HepG2 (cell line): ENCODE results near the gene SPON1. TPM values are rescaled to one million over a fixed set of nuclear protein-coding genes. Genes with fewer than 3 reads are reported as not detected.

Experiments
- ATAC-seq: fragments of 200-7000 bp; cut with Tn5 transposase; 3 replicates; pipeline ENCODE4 v1.9.1; 2020; ENCODE audit warnings: mild to moderate bottlenecking, moderate library complexity
- BruUV-seq: library from RNA; stranded (reverse); fragments of 400-500 nt; replicated peaks from 2 replicates; lab custom pipeline; 2021; lab: Mats Ljungman, UMichigan
- CTCF ChIA-PET: fragments of 300-600 bp; formaldehyde crosslinking; extraction: SDS; loops from one replicate; lab custom pipeline; 2021; ENCODE audit warnings: low total read pairs, inconsistent platforms, low intra/inter-chr PET ratio; lab: Yijun Ruan, JAX
- POLR2A ChIA-PET: fragments of 350-600 bp; sonication (Branson Sonifier 250); formaldehyde crosslinking; loops from one replicate; lab custom pipeline; 2020; ENCODE audit warnings: antibody characterized with exemption, inconsistent platforms; lab: Yijun Ruan, JAX
- DNase-seq: peaks from one replicate; pipeline ENCODE4 v3.0.0-alpha.2; 2015; ENCODE audit warnings: low spot score
- FAIRE-seq: peaks from 3 replicates; lab custom pipeline; 2011; peaks lifted over from hg19 to GRCh38; lab: Jason Lieb, UNC
- H2AFZ ChIP-seq: one replicate; pipeline ENCODE4 v1.6.1; 2011; ENCODE audit warnings: low read length, inconsistent platforms
- H3K27ac ChIP-seq: fragments of 300-600 bp; 3 replicates; pipeline ENCODE4 v1.8.0; 2011; ENCODE audit warnings: mixed run types, mild to moderate bottlenecking, mixed read lengths, low read length, inconsistent platforms; ENCODE audit not compliant: insufficient read depth; ENCODE audit errors: extremely low read length
- H3K27me3 ChIP-seq, 2 experiments: fragments of 200-600 bp in 1 of 2; 2 replicates in 1 of 2; 3 replicates in 1 of 2; pipeline versions ENCODE4 v1.6.0 to v1.8.0; 2011; ENCODE audit warnings: low read length in 2 of 2, mild to moderate bottlenecking in 2 of 2, moderate library complexity in 2 of 2, inconsistent platforms in 1 of 2; ENCODE audit not compliant: insufficient read depth in 2 of 2, control insufficient read depth in 1 of 2
- H3K36me3 ChIP-seq, 2 experiments: fragments of 200-600 bp in 1 of 2; replicated peaks in 1 of 2; 2 replicates in 1 of 2; 3 replicates in 1 of 2; pipeline versions ENCODE4 v1.5.1 to v1.8.0; 2011; ENCODE audit warnings: low read length in 2 of 2, inconsistent platforms in 1 of 2; ENCODE audit not compliant: insufficient read depth in 2 of 2, control insufficient read depth in 1 of 2
- H3K4me1 ChIP-seq: 2 replicates; pipeline ENCODE4 v1.5.1; 2012; ENCODE audit warnings: low read length, inconsistent platforms; ENCODE audit not compliant: insufficient read depth
- H3K4me2 ChIP-seq: 2 replicates; pipeline ENCODE4 v1.6.0; 2011; ENCODE audit warnings: low read depth, low read length, inconsistent platforms
- H3K4me3 ChIP-seq, 3 experiments: fragments of 200-600 bp in 1 of 3; sonication (generic), shearing (Covaris generic) in 1 of 3; replicated peaks in 1 of 3; 2 replicates each; pipeline ENCODE4 v1.5.1; 2011 to 2016; ENCODE audit warnings: low read length in 3 of 3, inconsistent platforms in 2 of 3, low read depth in 2 of 3, mild to moderate bottlenecking in 2 of 3, control low read depth in 1 of 3, mixed read lengths in 1 of 3; ENCODE audit not compliant: insufficient read depth in 1 of 3
- H3K79me2 ChIP-seq: one replicate; pipeline ENCODE4 v1.6.1; 2011; ENCODE audit warnings: low read length, inconsistent platforms; ENCODE audit not compliant: insufficient read depth
- H3K9ac ChIP-seq: 2 replicates; pipeline ENCODE4 v1.6.0; 2011; ENCODE audit warnings: mild to moderate bottlenecking, low read depth, low read length, inconsistent platforms; ENCODE audit not compliant: insufficient read depth
- H3K9me3 ChIP-seq: 2 replicates; pipeline ENCODE4 v1.5.1; 2012; ENCODE audit warnings: mild to moderate bottlenecking, low read length
- H4K20me1 ChIP-seq: 2 replicates; pipeline ENCODE4 v1.6.0; 2011; ENCODE audit warnings: inconsistent platforms, mild to moderate bottlenecking, low read length, moderate library complexity; ENCODE audit not compliant: insufficient read depth
- FOXK2 ChIP-seq: fragments of 450-650 bp; IDR thresholded peaks from 2 replicates; pipeline ENCODE4 v1.6.1; 2016
- IRF2 ChIP-seq: IDR thresholded peaks from 2 replicates; pipeline ENCODE4 v1.6.1; 2018; ENCODE audit warnings: missing genetic modification reagents, missing compliant biosample characterization
- KDM4B ChIP-seq: sonication (generic); formaldehyde crosslinking; IDR thresholded peaks from 2 replicates; pipeline ENCODE4 v1.4.0; 2020; ENCODE audit warnings: missing genetic modification reagents
- NCOA1 ChIP-seq: sonication (generic); formaldehyde crosslinking; IDR thresholded peaks from 2 replicates; pipeline ENCODE4 v1.9.0; 2021; ENCODE audit warnings: missing genetic modification reagents
- RARA ChIP-seq: IDR thresholded peaks from 2 replicates; pipeline ENCODE4 v1.6.1; 2016; ENCODE audit warnings: missing genetic modification reagents, missing compliant biosample characterization
- ZKSCAN8 ChIP-seq: IDR thresholded peaks from 2 replicates; pipeline ENCODE4 v1.6.1; 2016; ENCODE audit warnings: borderline replicate concordance, missing genetic modification reagents, missing compliant biosample characterization
- WGBS: methylation state at CpG from one replicate; pipeline ENCODE4 v1.1.6; 2017; ENCODE audit warnings: low lambda C conversion rate; 5-methylcytosine and 5-hydroxymethylcytosine counted together
- in situ Hi-C: cut with HindIII; loops from 2 replicates; pipeline ENCODE4 v1.10.0; 2017; ENCODE audit warnings: low pct_unique_long_range_greater_than_20kb; ENCODE audit not compliant: extremely low pct_ligation_motif_present
- intact Hi-C: fragments of 100-400 bp; cut with micrococcal nuclease; formaldehyde crosslinking; loops from one replicate; pipeline ENCODE4 v1.10.0; 2022; ENCODE audit not compliant: unreplicated experiment
- polyA plus RNA-seq, 8 experiments: library from polyadenylated mRNA; depleted of rRNA in 3 of 8; stranded (reverse) in 7 of 8; unstranded in 1 of 8; fragments of >200 nt; fragmentation: Illumina TruSeq in 4 of 8; extraction: Trizol in 4 of 8; gene quantifications; 2 replicates each; pipeline versions ENCODE4 v1.2.1 to v1.2.3, GENCODE V29; 2011 to 2016; ENCODE audit warnings: low read depth in 4 of 8, missing spikeins in 1 of 8, mixed read lengths in 1 of 8; ENCODE audit not compliant: insufficient read depth in 1 of 8
- total RNA-seq, 5 experiments: library from RNA; depleted of rRNA; stranded (reverse); fragments of >200 nt; fragmentation: Illumina TruSeq; extraction: Trizol; gene quantifications; 2 replicates each; pipeline ENCODE4 v1.2.3, GENCODE V29; 2016; ENCODE audit warnings: low read depth in 1 of 5
- TF ChIP-seq, protein P1 (sequence below): sonication (generic); formaldehyde crosslinking; IDR thresholded peaks from 2 replicates; pipeline ENCODE4 v1.9.0; 2021; ENCODE audit warnings: missing genetic modification reagents, borderline replicate concordance

The SPON1 gene
- total and polyA plus RNA-seq, 2 of the 13 experiments (the other 11 are each of a cell fraction or from before 2014, with no cell fraction given): not detected

DNA sequence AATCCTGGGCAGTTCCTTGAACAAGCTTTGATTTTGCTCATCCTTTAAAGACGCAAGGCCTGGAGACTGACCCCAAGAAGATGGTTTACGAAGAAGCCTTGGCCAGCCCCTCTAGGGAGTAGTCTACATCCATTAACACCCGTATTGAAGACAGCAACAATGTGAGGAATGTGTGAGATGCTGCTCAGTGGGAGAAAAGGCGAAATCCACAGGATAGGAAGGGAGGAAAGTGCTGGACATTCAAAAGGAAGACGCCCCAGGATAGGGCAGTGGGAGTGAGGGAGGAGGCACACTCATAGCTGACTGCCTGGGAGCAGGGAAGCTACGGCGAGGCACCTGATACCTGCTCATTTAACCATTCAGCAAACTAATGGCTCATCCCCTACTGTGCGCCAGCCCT is 282.4 kb downstream of the SPON1 start (continued):
- TF ChIP-seq, protein P1, sequence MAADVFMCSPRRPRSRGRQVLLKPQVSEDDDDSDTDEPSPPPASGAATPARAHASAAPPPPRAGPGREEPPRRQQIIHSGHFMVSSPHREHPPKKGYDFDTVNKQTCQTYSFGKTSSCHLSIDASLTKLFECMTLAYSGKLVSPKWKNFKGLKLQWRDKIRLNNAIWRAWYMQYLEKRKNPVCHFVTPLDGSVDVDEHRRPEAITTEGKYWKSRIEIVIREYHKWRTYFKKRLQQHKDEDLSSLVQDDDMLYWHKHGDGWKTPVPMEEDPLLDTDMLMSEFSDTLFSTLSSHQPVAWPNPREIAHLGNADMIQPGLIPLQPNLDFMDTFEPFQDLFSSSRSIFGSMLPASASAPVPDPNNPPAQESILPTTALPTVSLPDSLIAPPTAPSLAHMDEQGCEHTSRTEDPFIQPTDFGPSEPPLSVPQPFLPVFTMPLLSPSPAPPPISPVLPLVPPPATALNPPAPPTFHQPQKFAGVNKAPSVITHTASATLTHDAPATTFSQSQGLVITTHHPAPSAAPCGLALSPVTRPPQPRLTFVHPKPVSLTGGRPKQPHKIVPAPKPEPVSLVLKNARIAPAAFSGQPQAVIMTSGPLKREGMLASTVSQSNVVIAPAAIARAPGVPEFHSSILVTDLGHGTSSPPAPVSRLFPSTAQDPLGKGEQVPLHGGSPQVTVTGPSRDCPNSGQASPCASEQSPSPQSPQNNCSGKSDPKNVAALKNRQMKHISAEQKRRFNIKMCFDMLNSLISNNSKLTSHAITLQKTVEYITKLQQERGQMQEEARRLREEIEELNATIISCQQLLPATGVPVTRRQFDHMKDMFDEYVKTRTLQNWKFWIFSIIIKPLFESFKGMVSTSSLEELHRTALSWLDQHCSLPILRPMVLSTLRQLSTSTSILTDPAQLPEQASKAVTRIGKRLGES: no peak

DNA sequence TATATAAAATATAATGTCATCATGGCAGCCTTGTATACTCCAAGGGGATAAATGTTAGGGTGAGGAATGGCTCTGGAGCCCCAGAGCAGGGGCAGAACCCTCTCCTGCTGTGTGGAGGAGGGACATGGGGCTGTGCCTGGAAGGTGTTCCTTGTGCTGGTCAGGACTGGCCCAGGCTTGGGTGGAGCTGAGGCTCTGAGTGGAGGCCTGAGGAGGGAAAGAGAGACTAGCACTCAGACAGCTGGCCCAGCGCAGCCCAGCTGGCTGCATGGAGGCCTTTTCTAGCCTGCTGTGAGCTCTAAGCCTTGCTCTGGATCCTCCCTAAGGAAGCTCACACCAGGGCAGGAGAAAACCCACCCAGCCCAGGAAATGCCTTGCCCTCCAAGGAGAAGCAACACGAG is 282.9 kb downstream of the SPON1 start:
- H3K4me1 ChIP-seq: no peaks in the 10 kb centered on the region
- intact Hi-C loops (loop anchor here (5.0 kb wide), 1 partner anchor 273 kb away; no protein-coding TSS in a partner anchor), in situ Hi-C loops (loop anchor here (5.0 kb wide), 1 partner anchor 288 kb away; no protein-coding TSS in a partner anchor)
- no peak for TF ChIP-seq IRF2 (CRISPR knock-in tag)
- no peak for TF ChIP-seq FOXK2
- no peak for TF ChIP-seq NCOA1 (CRISPR knock-in tag)
- no peak for TF ChIP-seq ZKSCAN8 (CRISPR knock-in tag)
- TF ChIP-seq RARA (CRISPR knock-in tag): no peak
- TF ChIP-seq KDM4B: no peak
- no peak overlapping the region for H3K9ac ChIP-seq
- peaks cover 0 to 41% of the 10 kb centered on the region in 2 experiments; a peak in 2 of 5 replicates for H3K27me3 ChIP-seq
- H3K79me2 ChIP-seq: no peaks in the 10 kb centered on the region
- CTCF ChIA-PET: no interaction called here
- H2AFZ ChIP-seq: no peak overlapping the region
- H3K27ac ChIP-seq: no peak overlapping the region
- no peaks in the 10 kb centered on the region for H4K20me1 ChIP-seq
- no peaks in the 10 kb centered on the region for H3K36me3 ChIP-seq
- 0% methylated on average over 2 of the region's 2 CpGs for whole genome bisulfite sequencing
- no TSS peak for BruUV-seq
- H3K4me3 ChIP-seq: no peak overlapping the region
- POLR2A ChIA-PET: no interaction called here
- H3K4me2 ChIP-seq: no peak overlapping the region
- ATAC-seq (no peak), FAIRE-seq (no peak), DNase-seq (no peak)
- H3K9me3 ChIP-seq: no peaks in the 10 kb centered on the region
